Neural progenitor cell (in vitro differentiated cells): ENCODE data around the gene EYA4. TPM values are rescaled to one million over a fixed set of nuclear protein-coding genes. Genes with fewer than 3 reads are reported as not detected.

Experiments used
- DNase-seq: peaks from one replicate; pipeline ENCODE4 v3.0.0-alpha.2; 2016; ENCODE audit warnings: low spot score
- H2AFZ ChIP-seq: fragments of 200-600 bp; sonication (generic); replicated peaks from 2 replicates; pipeline ENCODE4 v1.6.1; 2016; ENCODE audit warnings: antibody characterized with exemption
- H3F3A ChIP-seq: fragments of 200-600 bp; sonication (generic); 2 replicates; pipeline ENCODE4 v1.6.1; 2016; ENCODE audit warnings: antibody characterized with exemption, low read depth
- H3K27ac ChIP-seq: fragments of 200-600 bp; sonication (generic); 2 replicates; pipeline ENCODE4 v1.5.1; 2016; ENCODE audit warnings: mild to moderate bottlenecking
- H3K27me3 ChIP-seq: fragments of 200-600 bp; sonication (generic); 2 replicates; pipeline ENCODE4 v1.6.1; 2016; ENCODE audit warnings: mild to moderate bottlenecking, moderate library complexity
- H3K36me3 ChIP-seq: fragments of 200-600 bp; sonication (generic); 2 replicates; pipeline ENCODE4 v1.5.1; 2016
- H3K4me1 ChIP-seq: fragments of 200-600 bp; sonication (generic); 2 replicates; pipeline ENCODE4 v1.6.1; 2016; ENCODE audit warnings: mixed run types
- H3K4me2 ChIP-seq: fragments of 200-600 bp; sonication (generic); 2 replicates; pipeline ENCODE4 v1.6.1; 2016
- H3K4me3 ChIP-seq: fragments of 200-600 bp; sonication (generic); 2 replicates; pipeline ENCODE4 v1.5.1; 2016
- H3K79me2 ChIP-seq: fragments of 200-600 bp; sonication (generic); 2 replicates; pipeline ENCODE4 v1.6.1; 2016; ENCODE audit warnings: low read depth
- H3K9ac ChIP-seq: fragments of 200-600 bp; sonication (generic); 2 replicates; pipeline ENCODE4 v1.6.1; 2016
- H3K9me3 ChIP-seq: fragments of 200-600 bp; sonication (generic); 2 replicates; pipeline ENCODE4 v1.5.1; 2016; ENCODE audit warnings: low read depth
- H4K20me1 ChIP-seq: fragments of 200-600 bp; sonication (generic); 2 replicates; pipeline ENCODE4 v1.6.1; 2016; ENCODE audit warnings: low read depth
- H3K27ac Mint-ChIP-seq: 3 replicates; pipeline ENCODE4 v1.8.0; 2021; ENCODE audit warnings: mixed read lengths
- H3K27me3 Mint-ChIP-seq: 2 replicates; pipeline ENCODE4 v1.8.0; 2022; ENCODE audit warnings: low read depth, mild to moderate bottlenecking, inconsistent platforms, moderate library complexity, mixed read lengths; ENCODE audit not compliant: insufficient read depth
- H3K36me3 Mint-ChIP-seq: 3 replicates; pipeline ENCODE4 v1.8.0; 2021; ENCODE audit warnings: mixed read lengths
- H3K4me1 Mint-ChIP-seq: 3 replicates; pipeline ENCODE4 v1.8.0; 2021; ENCODE audit warnings: mixed read lengths
- H3K4me3 Mint-ChIP-seq: 3 replicates; pipeline ENCODE4 v1.8.0; 2021; ENCODE audit warnings: mild to moderate bottlenecking, moderate library complexity, mixed read lengths
- H3K9me3 Mint-ChIP-seq: 3 replicates; pipeline ENCODE4 v1.8.0; 2020; ENCODE audit warnings: mixed read lengths
- EZH2 ChIP-seq: fragments of 200-600 bp; sonication (generic); IDR thresholded peaks from 2 replicates; pipeline ENCODE4 v1.6.1; 2017; ENCODE audit warnings: antibody characterized with exemption, mild to moderate bottlenecking, moderate library complexity
- EZH2phosphoT487 ChIP-seq: fragments of 200-600 bp; sonication (generic); IDR thresholded peaks from 2 replicates; pipeline ENCODE4 v1.6.1; 2017; ENCODE audit warnings: antibody characterized with exemption
- total RNA-seq: library from RNA; depleted of rRNA; stranded (reverse); fragments of >200 nt; gene quantifications from 2 replicates; pipeline ENCODE4 v1.2.3, GENCODE V29; 2015; ENCODE audit warnings: low replicate concordance
- TF ChIP-seq, protein P1 (sequence below): fragments of 200-600 bp; sonication (generic); IDR thresholded peaks from 2 replicates; pipeline ENCODE4 v1.5.1; 2017; ENCODE audit warnings: antibody characterized with exemption, mild to moderate bottlenecking

The EYA4 gene
- total RNA-seq, 1 donor from 2014 or later: 2.4 TPM

DNA sequence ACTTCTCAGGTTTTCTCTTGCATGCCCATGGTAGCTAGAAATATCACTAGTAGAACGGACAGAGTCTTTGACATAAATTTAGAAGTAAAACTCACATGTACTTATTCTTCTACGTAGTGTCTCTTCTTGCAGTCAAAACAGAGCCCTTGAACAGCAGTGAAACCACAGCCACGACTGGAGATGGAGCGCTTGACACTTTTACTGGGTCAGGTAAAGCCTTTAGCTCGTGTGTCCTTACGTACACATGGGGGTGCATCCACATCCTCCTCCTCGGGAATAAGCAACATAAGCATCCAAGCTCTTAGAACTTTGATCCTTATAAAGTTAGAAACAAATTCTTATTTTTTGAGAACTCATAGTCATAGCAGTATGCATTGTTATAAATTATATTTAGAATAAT is 215.3 kb downstream of the EYA4 start:
- H4K20me1 ChIP-seq: no peaks in the 10 kb centered on the region
- H3K4me2 ChIP-seq: peak overlapping the region; percentile 64
- H3K27ac ChIP-seq: peak overlapping the region; percentile 90
- no peaks in the 10 kb centered on the region for H3K9me3 ChIP-seq
- no peaks in the 10 kb centered on the region for H3K27me3 Mint-ChIP-seq
- peaks cover 78% of the 10 kb centered on the region for H3K4me1 ChIP-seq
- peaks cover 73% of the 10 kb centered on the region for H3K4me1 Mint-ChIP-seq
- no peak for TF ChIP-seq EZH2phosphoT487
- TF ChIP-seq, protein P1, sequence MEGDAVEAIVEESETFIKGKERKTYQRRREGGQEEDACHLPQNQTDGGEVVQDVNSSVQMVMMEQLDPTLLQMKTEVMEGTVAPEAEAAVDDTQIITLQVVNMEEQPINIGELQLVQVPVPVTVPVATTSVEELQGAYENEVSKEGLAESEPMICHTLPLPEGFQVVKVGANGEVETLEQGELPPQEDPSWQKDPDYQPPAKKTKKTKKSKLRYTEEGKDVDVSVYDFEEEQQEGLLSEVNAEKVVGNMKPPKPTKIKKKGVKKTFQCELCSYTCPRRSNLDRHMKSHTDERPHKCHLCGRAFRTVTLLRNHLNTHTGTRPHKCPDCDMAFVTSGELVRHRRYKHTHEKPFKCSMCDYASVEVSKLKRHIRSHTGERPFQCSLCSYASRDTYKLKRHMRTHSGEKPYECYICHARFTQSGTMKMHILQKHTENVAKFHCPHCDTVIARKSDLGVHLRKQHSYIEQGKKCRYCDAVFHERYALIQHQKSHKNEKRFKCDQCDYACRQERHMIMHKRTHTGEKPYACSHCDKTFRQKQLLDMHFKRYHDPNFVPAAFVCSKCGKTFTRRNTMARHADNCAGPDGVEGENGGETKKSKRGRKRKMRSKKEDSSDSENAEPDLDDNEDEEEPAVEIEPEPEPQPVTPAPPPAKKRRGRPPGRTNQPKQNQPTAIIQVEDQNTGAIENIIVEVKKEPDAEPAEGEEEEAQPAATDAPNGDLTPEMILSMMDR: no peak
- no peak for TF ChIP-seq EZH2
- H3K4me3 Mint-ChIP-seq: peak overlapping the region; percentile 77
- H3F3A ChIP-seq: peaks cover 40% of the 10 kb centered on the region
- no peaks in the 10 kb centered on the region for H3K79me2 ChIP-seq
- H3K36me3 Mint-ChIP-seq: no peaks in the 10 kb centered on the region
- H3K4me3 ChIP-seq: peak overlapping the region; percentile 8
- H3K27ac Mint-ChIP-seq: peak overlapping the region; percentile 73
- H3K27me3 ChIP-seq: no peaks in the 10 kb centered on the region
- DNase-seq: peak; percentile 50
- H3K9ac ChIP-seq: no peak overlapping the region
- no peaks in the 10 kb centered on the region for H3K36me3 ChIP-seq
- no peaks in the 10 kb centered on the region for H3K9me3 Mint-ChIP-seq
- peak overlapping the region; percentile 60 for H2AFZ ChIP-seq

DNA sequence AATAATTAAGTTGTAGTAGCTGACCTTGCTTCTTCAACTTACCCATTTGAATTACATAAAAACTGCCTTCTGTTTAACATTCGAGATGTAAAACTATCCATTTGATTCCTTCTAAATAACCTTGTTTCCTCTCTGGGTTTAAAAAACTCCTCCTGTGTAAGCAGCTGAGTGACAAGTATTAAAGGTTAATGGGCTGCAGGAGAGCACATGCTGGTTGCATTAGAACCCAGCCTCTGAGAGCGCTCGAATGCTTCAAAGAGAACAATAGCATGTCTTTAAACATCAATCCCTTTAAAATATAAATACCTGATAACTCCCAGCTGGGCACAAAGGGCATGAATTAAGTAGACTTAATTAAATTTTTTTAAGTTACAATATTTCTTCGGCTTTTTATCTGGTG is 215.8 kb downstream of the EYA4 start:
- Histone ChIP-seq H3K9me3 (no peaks in the 10 kb centered on the region), H3K4me3 (peak overlapping the region; percentile 8), H3K36me3 (no peaks in the 10 kb centered on the region), H3K4me2 (peak overlapping the region; percentile 64), H4K20me1 (no peaks in the 10 kb centered on the region), H2AFZ (no peak overlapping the region), H3K9ac (no peak overlapping the region), H3F3A (peaks cover 40% of the 10 kb centered on the region), H3K4me1 (peaks cover 78% of the 10 kb centered on the region), H3K27me3 (no peaks in the 10 kb centered on the region), H3K27ac (peak overlapping the region; percentile 90), H3K79me2 (no peaks in the 10 kb centered on the region)
- Mint-ChIP-seq H3K27ac (peak overlapping the region; percentile 70), H3K9me3 (no peaks in the 10 kb centered on the region), H3K27me3 (no peaks in the 10 kb centered on the region), H3K36me3 (no peaks in the 10 kb centered on the region), H3K4me3 (peak overlapping the region; percentile 69), H3K4me1 (peaks cover 71% of the 10 kb centered on the region)
- TF ChIP-seq, protein P1: no peak
- TF ChIP-seq EZH2 (no peak), EZH2phosphoT487 (no peak)
- peak; percentile 77 for DNase-seq

DNA sequence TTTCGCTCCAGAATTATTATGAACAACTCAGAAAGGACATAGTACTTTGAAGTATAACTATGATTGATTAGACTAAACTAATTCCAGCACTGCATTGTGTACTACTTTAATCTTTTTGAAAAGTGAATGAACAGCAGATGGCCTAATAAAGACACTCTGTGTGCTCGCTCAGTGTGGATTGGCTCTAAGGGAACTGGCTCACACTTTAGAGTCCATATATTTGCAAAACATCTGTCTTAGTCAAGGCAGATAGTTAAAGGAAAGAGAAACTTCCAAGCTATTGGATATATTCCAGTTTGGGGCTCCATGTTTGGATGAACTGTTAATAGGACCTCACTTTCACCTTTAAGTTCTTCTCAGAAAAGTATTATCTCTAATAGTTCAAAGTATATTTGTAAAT is 218.9 kb downstream of the EYA4 start:
- Histone ChIP-seq H3K9ac (no peak overlapping the region), H3K36me3 (no peaks in the 10 kb centered on the region), H4K20me1 (no peaks in the 10 kb centered on the region), H3K4me3 (no peak overlapping the region), H3K4me2 (peak overlapping the region; percentile 41), H3K79me2 (no peaks in the 10 kb centered on the region), H3K9me3 (no peaks in the 10 kb centered on the region), H3K27ac (no peak overlapping the region), H3K27me3 (no peaks in the 10 kb centered on the region), H3K4me1 (peaks cover 73% of the 10 kb centered on the region), H3F3A (peaks cover 40% of the 10 kb centered on the region), H2AFZ (no peak overlapping the region)
- Mint-ChIP-seq H3K9me3 (no peaks in the 10 kb centered on the region), H3K27me3 (no peaks in the 10 kb centered on the region), H3K4me3 (no peak overlapping the region), H3K27ac (peak overlapping the region; percentile 11), H3K4me1 (peaks cover 51% of the 10 kb centered on the region), H3K36me3 (no peaks in the 10 kb centered on the region)
- TF ChIP-seq EZH2phosphoT487 (no peak), EZH2 (no peak)
- TF ChIP-seq, protein P1: no peak
- DNase-seq: peak; percentile 16
